ENCODE results near the gene OTOP3.
"Not testable (repeated sequence)": the region's sequence is repeated elsewhere in the genome, so short reads cannot be mapped to it uniquely, and the experiment has no call there.

GRCh38 chr17:74969501-74969900, 33.8 kb downstream of the OTOP3 start:
- TF ChIP-seq POLR2AphosphoS5, POLR2A (IDR thresholded peaks at IDR 0.05): not testable (repeated sequence)
- TF ChIP-seq, protein P1, sequence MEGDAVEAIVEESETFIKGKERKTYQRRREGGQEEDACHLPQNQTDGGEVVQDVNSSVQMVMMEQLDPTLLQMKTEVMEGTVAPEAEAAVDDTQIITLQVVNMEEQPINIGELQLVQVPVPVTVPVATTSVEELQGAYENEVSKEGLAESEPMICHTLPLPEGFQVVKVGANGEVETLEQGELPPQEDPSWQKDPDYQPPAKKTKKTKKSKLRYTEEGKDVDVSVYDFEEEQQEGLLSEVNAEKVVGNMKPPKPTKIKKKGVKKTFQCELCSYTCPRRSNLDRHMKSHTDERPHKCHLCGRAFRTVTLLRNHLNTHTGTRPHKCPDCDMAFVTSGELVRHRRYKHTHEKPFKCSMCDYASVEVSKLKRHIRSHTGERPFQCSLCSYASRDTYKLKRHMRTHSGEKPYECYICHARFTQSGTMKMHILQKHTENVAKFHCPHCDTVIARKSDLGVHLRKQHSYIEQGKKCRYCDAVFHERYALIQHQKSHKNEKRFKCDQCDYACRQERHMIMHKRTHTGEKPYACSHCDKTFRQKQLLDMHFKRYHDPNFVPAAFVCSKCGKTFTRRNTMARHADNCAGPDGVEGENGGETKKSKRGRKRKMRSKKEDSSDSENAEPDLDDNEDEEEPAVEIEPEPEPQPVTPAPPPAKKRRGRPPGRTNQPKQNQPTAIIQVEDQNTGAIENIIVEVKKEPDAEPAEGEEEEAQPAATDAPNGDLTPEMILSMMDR (IDR thresholded peaks at IDR 0.05 in 8 of 11, conservative IDR thresholded peaks at IDR 0.05 in 3 of 11): not testable (repeated sequence)
